H9 (cell line): ENCODE results near the gene A4GNT. TPM values are rescaled to one million over a fixed set of nuclear protein-coding genes. Genes with fewer than 3 reads are reported as not detected.

Experiments
- DNase-seq: peaks from one replicate; pipeline ENCODE4 v3.0.0-alpha.2; 2017
- H2AFZ ChIP-seq: one replicate; pipeline ENCODE4 v1.6.1; 2013; ENCODE audit warnings: mild to moderate bottlenecking, low read length, control low read depth, moderate library complexity
- H2AK5ac ChIP-seq: 2 replicates; pipeline ENCODE4 v1.6.1; 2013; ENCODE audit warnings: low read length, control low read depth, mixed read lengths; ENCODE audit not compliant: insufficient read length
- H2BK120ac ChIP-seq: one replicate; pipeline ENCODE4 v1.6.1; 2013; ENCODE audit warnings: low read depth, mild to moderate bottlenecking, low read length, control low read depth, inconsistent platforms; ENCODE audit not compliant: poor library complexity, severe bottlenecking
- H2BK12ac ChIP-seq: 2 replicates; pipeline ENCODE4 v1.6.1; 2013; ENCODE audit warnings: low read length, control low read depth, mixed read lengths, low read depth; ENCODE audit not compliant: insufficient read length
- H2BK15ac ChIP-seq: 2 replicates; pipeline ENCODE4 v1.6.1; 2013; ENCODE audit warnings: low read depth, low read length, control low read depth
- H2BK20ac ChIP-seq: one replicate; pipeline ENCODE4 v1.6.1; 2013; ENCODE audit warnings: low read depth, mild to moderate bottlenecking, low read length, control low read depth, inconsistent platforms; ENCODE audit not compliant: poor library complexity, severe bottlenecking
- H2BK5ac ChIP-seq: 2 replicates; pipeline ENCODE4 v1.6.1; 2013; ENCODE audit warnings: low read length, control low read depth, mixed read lengths; ENCODE audit not compliant: insufficient read length
- H3K14ac ChIP-seq: 2 replicates; pipeline ENCODE4 v1.6.1; 2013; ENCODE audit warnings: low read length, control low read depth; ENCODE audit not compliant: insufficient read depth
- H3K18ac ChIP-seq: 2 replicates; pipeline ENCODE4 v1.6.1; 2013; ENCODE audit warnings: low read depth, mild to moderate bottlenecking, mixed read lengths, low read length, control low read depth; ENCODE audit not compliant: insufficient read length
- H3K23ac ChIP-seq: 2 replicates; pipeline ENCODE4 v1.6.1; 2013; ENCODE audit warnings: low read length, control low read depth, mixed read lengths, low read depth; ENCODE audit not compliant: insufficient read length
- H3K23me2 ChIP-seq: 2 replicates; pipeline ENCODE4 v1.6.1; 2013; ENCODE audit warnings: low read depth, mild to moderate bottlenecking, mixed read lengths, low read length, control low read depth; ENCODE audit not compliant: insufficient read length, poor library complexity, severe bottlenecking
- H3K27ac ChIP-seq: 2 replicates; pipeline ENCODE4 v1.5.1; 2013; ENCODE audit warnings: low read length, control low read depth, mixed read lengths, low read depth; ENCODE audit not compliant: insufficient read length
- H3K27me3 ChIP-seq: 2 replicates; pipeline ENCODE4 v1.6.1; 2013; ENCODE audit warnings: low read length, control low read depth, inconsistent platforms; ENCODE audit not compliant: insufficient read depth
- H3K4ac ChIP-seq: 2 replicates; pipeline ENCODE4 v1.6.1; 2013; ENCODE audit warnings: low read depth, mild to moderate bottlenecking, control low read depth, inconsistent platforms, low read length, moderate library complexity
- H3K4me1 ChIP-seq: 2 replicates; pipeline ENCODE4 v1.6.1; 2013; ENCODE audit warnings: low read length, control low read depth, inconsistent platforms; ENCODE audit not compliant: insufficient read depth
- H3K4me2 ChIP-seq: 2 replicates; pipeline ENCODE4 v1.6.1; 2013; ENCODE audit warnings: low read length, control low read depth, mixed read lengths; ENCODE audit not compliant: insufficient read length, insufficient read depth
- H3K56ac ChIP-seq: 2 replicates; pipeline ENCODE4 v1.6.1; 2013; ENCODE audit warnings: low read depth, mild to moderate bottlenecking, mixed read lengths, low read length, control low read depth; ENCODE audit not compliant: insufficient read length
- H3K79me1 ChIP-seq: 2 replicates; pipeline ENCODE4 v1.6.1; 2013; ENCODE audit warnings: low read depth, mild to moderate bottlenecking, moderate library complexity, low read length, control low read depth, inconsistent platforms; ENCODE audit not compliant: insufficient read depth, poor library complexity, severe bottlenecking
- H3K79me2 ChIP-seq: 2 replicates; pipeline ENCODE4 v1.6.1; 2013; ENCODE audit warnings: low read length, control low read depth, inconsistent platforms; ENCODE audit not compliant: insufficient read depth
- H3K9ac ChIP-seq: 2 replicates; pipeline ENCODE4 v1.6.1; 2013; ENCODE audit warnings: low read length, control low read depth, mixed read lengths; ENCODE audit not compliant: insufficient read length; ENCODE audit errors: extremely low read depth
- H3K9me3 ChIP-seq: one replicate; pipeline ENCODE4 v1.6.1; 2013; ENCODE audit warnings: low read depth, low read length, inconsistent platforms; ENCODE audit not compliant: control insufficient read depth
- H3T11ph ChIP-seq: one replicate; pipeline ENCODE4 v1.6.1; 2013; ENCODE audit warnings: mild to moderate bottlenecking, low read length, control low read depth, inconsistent platforms
- H4K20me1 ChIP-seq: one replicate; pipeline ENCODE4 v1.6.1; 2013; ENCODE audit not compliant: control insufficient read depth, insufficient read length, insufficient read depth
- H4K5ac ChIP-seq: 2 replicates; pipeline ENCODE4 v1.6.1; 2013; ENCODE audit warnings: low read depth, mild to moderate bottlenecking, mixed read lengths, low read length, control low read depth; ENCODE audit not compliant: insufficient read length
- H4K8ac ChIP-seq: replicated peaks from 2 replicates; pipeline ENCODE4 v1.6.1; 2013; ENCODE audit warnings: low read length, control low read depth, mixed read lengths, low read depth; ENCODE audit not compliant: insufficient read length
- H4K91ac ChIP-seq: 2 replicates; pipeline ENCODE4 v1.6.1; 2013; ENCODE audit warnings: low read depth, mild to moderate bottlenecking, moderate library complexity, mixed read lengths, low read length, control low read depth; ENCODE audit not compliant: insufficient read length
- H3K27ac Mint-ChIP-seq, 3 experiments: 2 replicates in 2 of 3; 3 replicates in 1 of 3; pipeline ENCODE4 v1.8.0; 2020 to 2021; ENCODE audit warnings: mixed read lengths in 3 of 3, mild to moderate bottlenecking in 1 of 3, moderate library complexity in 1 of 3
- H3K27me3 Mint-ChIP-seq: 2 replicates; pipeline ENCODE4 v1.8.0; 2021; ENCODE audit warnings: low read depth, mild to moderate bottlenecking, moderate library complexity, mixed read lengths
- H3K36me3 Mint-ChIP-seq, 3 experiments: 2 replicates in 2 of 3; 3 replicates in 1 of 3; pipeline ENCODE4 v1.8.0; 2020 to 2021; ENCODE audit warnings: low read depth in 3 of 3, mixed read lengths in 3 of 3; ENCODE audit not compliant: insufficient read depth in 1 of 3
- H3K4me1 Mint-ChIP-seq, 2 experiments: 2 replicates each; pipeline ENCODE4 v1.8.0; 2020; ENCODE audit warnings: mixed read lengths in 2 of 2
- H3K4me3 Mint-ChIP-seq, 2 experiments: 2 replicates in 1 of 2; 3 replicates in 1 of 2; pipeline ENCODE4 v1.8.0; 2020 to 2021; ENCODE audit warnings: mild to moderate bottlenecking in 2 of 2, mixed read lengths in 2 of 2, moderate library complexity in 1 of 2
- H3K9me3 Mint-ChIP-seq, 2 experiments: 2 replicates in 1 of 2; 3 replicates in 1 of 2; pipeline ENCODE4 v1.8.0; 2020; ENCODE audit warnings: mild to moderate bottlenecking in 2 of 2, mixed read lengths in 2 of 2, moderate library complexity in 1 of 2
- CTCF ChIP-seq: fragments of 200-600 bp; sonication (generic); conservative IDR thresholded peaks from 3 replicates; pipeline ENCODE4 v1.8.0; 2021; ENCODE audit warnings: antibody characterized with exemption, mild to moderate bottlenecking
- WGBS: extraction: QIAGEN DNeasy Blood & Tissue Kit; methylation state at CpG from one replicate; pipeline ENCODE4 v1.1.7; 2013; ENCODE audit warnings: missing lambda C conversion rate, low lambda C conversion rate, mixed read lengths; ENCODE audit not compliant: insufficient read length; ENCODE audit errors: extremely low coverage; 5-methylcytosine and 5-hydroxymethylcytosine counted together
- total RNA-seq: library from RNA; stranded (reverse); gene quantifications from 2 replicates; pipeline ENCODE4 v1.2.1, GENCODE V29; 2021

A4GNT gene
- total RNA-seq, 1 experiment from 2014 or later: not detected

GRCh38 chr3:138103466-138103865 is 28.7 kb downstream of the A4GNT start:
- H3K79me1 ChIP-seq: peaks cover 2% of the 10 kb centered on the region
- no peak overlapping the region for H2BK15ac ChIP-seq
- H3K23ac ChIP-seq: no peak overlapping the region
- no peak for TF ChIP-seq CTCF
- H3K18ac ChIP-seq: no peak overlapping the region
- no peak overlapping the region for H3K4me2 ChIP-seq
- H3K4ac ChIP-seq: no peak overlapping the region
- H2BK5ac ChIP-seq: no peak overlapping the region
- H3K27me3 Mint-ChIP-seq: no peaks in the 10 kb centered on the region
- no peak overlapping the region for H3K56ac ChIP-seq
- no peak overlapping the region for H3K9ac ChIP-seq
- no peaks in the 10 kb centered on the region for H3K23me2 ChIP-seq
- peaks cover 20 to 30% of the 10 kb centered on the region in 2 experiments for H3K4me1 Mint-ChIP-seq
- no peak overlapping the region for H2BK12ac ChIP-seq
- no peak for DNase-seq
- no peak overlapping the region for H2AK5ac ChIP-seq
- H4K91ac ChIP-seq: no peak overlapping the region
- no peak overlapping the region for H3K14ac ChIP-seq
- H3K27ac ChIP-seq: no peak overlapping the region
- H2BK20ac ChIP-seq: no peak overlapping the region
- no peak overlapping the region for H4K8ac ChIP-seq
- H2AFZ ChIP-seq: no peak overlapping the region
- H4K20me1 ChIP-seq: no peaks in the 10 kb centered on the region
- H3K9me3 Mint-ChIP-seq: no peaks in the 10 kb centered on the region
- H3K4me1 ChIP-seq: no peaks in the 10 kb centered on the region
- no CpG with 5 or more reads among the region's 19 CpGs for WGBS
- H2BK120ac ChIP-seq: no peak overlapping the region
- H3K4me3 Mint-ChIP-seq: no peak overlapping the region
- H3K27ac Mint-ChIP-seq: 0 out of 7 replicates have a peak overlapping the region, but pooled peaks of 1 of the 3 experiments have one; percentile 49
- H3T11ph ChIP-seq: no peak overlapping the region
- no peaks in the 10 kb centered on the region for H3K79me2 ChIP-seq
- no peak overlapping the region for H4K5ac ChIP-seq
- H3K27me3 ChIP-seq: no peaks in the 10 kb centered on the region
- peaks cover 16 to 32% (median 25%) of the 10 kb centered on the region in 3 experiments for H3K36me3 Mint-ChIP-seq
- no peaks in the 10 kb centered on the region for H3K9me3 ChIP-seq
